Skin epidermis (tissue), 12 donors: ENCODE results near the gene BLNK.
A peak's percentile ranks its signal among the peaks of the same experiment; 100 is the strongest.

Experiments used
- H3K27ac ChIP-seq, 21 experiments: fragments of 200-600 bp; sonication (generic) in 11 of 21; one replicate each; pipeline ENCODE4 v1.5.0; 2020; ENCODE audit warnings: mild to moderate bottlenecking in 3 of 21, inconsistent platforms in 2 of 21, moderate library complexity in 2 of 21
- H3K4me3 ChIP-seq, 7 experiments: fragments of 200-600 bp; sonication (generic) in 2 of 7; one replicate each; pipeline ENCODE4 v1.5.0; 2020; ENCODE audit warnings: inconsistent platforms in 2 of 7, mild to moderate bottlenecking in 2 of 7, moderate library complexity in 1 of 7

Gene BLNK

DNA sequence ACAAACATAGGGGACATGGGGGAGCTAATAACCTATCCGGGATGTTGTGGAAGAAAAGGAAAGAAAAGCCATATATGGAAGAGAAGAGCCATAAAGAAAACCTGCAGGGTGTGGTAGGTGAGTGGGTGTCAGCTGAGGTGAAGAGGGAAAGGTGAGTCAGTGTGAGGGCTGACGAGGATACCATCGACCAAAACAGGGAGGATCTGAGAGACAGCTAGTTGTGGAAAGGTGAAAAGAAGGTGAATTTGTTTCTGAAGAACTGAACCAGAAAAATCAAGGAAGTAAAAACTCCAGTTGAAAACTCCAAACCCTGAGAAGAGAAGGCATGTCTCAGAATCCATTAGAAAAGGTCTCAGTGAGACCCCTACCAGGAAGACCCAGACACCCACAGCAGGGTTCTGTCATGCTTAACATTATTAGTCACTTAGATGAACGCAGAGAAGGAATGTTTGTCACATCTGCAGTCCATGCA is 4.1 kb downstream of the BLNK start:
- H3K27ac ChIP-seq = peak overlapping the region in 3 of 21 experiments; percentile 4 to 57 (median 18)
- no peak overlapping the region for H3K4me3 ChIP-seq

DNA sequence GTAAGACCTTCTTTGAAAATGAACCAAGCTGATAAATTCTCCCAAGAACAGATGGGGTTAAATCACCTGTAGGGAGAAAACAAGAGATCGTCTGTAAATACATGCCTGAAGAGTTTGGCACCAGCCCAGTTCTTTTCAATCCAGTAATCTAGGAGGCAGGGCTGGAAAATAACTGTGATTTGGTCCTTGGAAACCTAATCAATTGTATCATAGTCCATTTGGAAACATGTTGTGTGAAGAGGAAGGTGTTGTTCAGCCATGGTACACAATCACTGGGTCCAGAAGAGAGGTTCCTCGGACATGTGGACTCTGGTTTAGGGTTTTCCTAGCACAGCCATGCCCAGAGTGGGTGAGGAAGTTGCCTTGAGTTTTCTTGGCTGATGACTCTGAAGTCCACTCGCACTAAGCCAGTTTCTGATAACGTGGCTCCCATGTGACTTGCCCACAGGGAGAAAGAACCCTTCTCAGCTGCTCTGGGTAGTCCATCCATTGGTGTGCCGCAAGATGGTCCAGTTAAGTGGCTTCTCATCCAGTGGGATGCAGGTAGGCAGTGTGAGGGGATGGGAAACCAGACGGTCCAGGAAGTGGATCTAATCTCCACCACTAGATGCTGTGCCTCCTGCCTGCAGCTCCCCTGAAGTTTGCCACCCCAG is 5.1 kb downstream of the BLNK start:
- no peak overlapping the region for H3K27ac ChIP-seq
- no peak overlapping the region for H3K4me3 ChIP-seq

DNA sequence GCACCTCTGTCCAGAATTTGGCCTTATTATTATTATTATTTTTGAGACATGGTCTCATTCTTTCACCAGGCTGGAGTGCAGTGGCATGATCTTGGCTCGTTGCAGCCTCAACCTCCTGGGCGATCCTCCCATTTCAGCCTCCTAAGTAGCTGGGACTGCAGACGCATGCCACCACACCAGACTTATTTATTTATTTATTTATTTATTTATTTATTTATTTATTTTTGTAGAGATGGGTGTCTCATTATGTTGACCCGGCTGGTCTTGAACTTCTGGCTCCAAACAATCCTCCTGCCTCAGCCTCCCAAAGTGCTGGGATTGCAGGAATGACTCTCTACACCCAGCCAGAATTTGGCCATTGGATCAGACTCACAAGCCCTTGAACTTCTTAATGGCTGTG is 6.4 kb downstream of the BLNK start:
- Histone ChIP-seq H3K4me3 (no peak overlapping the region), H3K27ac (no peak overlapping the region)

DNA sequence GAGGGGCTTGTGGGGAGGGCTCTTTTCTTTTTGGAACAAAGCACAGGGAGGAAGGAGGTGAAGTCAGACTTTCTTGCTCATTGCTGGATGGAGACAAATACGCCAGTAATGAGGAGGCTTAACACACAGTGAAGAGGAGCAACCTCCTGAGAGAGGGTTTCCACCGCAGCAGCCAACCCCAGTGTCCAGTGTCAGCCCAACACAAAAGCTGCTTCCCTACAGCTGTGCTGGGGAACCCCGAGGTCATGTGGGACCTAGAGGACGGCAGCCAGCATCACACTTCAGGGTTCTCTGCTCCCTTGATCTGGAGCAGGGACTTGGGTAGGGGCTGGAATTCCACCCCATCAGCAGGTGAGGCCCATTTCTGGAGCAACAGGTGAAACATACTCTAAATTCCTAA is 7.7 kb downstream of the BLNK start:
- H3K4me3 ChIP-seq = no peak overlapping the region
- no peak overlapping the region for H3K27ac ChIP-seq

DNA sequence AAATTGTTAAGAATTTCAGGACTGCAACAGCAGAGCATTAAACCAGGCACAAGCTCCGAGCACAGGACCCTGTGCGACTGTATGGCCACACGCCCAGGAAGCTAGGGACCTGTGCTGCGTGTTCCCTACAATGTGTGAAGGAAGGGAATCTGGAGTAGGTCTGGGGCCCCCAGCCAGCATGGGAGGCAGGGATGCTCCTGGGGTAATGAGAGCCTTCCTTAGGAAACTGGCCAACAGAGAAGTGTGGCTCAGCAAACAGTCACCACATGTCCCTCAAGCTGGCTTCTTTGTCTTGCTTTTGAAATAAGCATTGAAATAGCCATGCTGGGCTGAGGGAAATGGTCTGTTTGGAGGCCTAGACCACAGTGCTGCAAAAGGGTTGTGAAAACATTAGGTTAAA is 8.2 kb downstream of the BLNK start:
- Histone ChIP-seq H3K4me3 (no peak overlapping the region), H3K27ac (peak overlapping the region in 1 of 21 experiments; percentile 16)

DNA sequence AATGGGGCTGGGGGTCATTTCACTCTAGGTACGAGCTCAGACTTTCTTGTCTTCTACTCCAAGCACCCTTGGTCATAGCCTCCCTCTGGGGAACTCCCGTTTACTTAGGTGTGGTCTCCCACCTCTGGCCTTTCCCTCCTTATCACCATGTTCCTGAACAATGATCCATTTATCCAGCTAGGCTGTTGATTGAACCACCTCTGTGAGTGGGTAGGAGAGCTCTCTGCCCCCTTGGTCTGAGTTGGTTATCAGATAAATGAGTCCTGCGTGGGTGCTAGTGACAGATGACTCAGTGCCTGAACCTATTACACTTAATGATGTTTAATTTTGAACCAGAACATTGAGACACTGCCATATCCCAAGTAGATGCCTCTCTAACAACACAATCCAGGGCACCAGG is 9.4 kb downstream of the BLNK start:
- Histone ChIP-seq H3K4me3 (no peak overlapping the region), H3K27ac (no peak overlapping the region)

DNA sequence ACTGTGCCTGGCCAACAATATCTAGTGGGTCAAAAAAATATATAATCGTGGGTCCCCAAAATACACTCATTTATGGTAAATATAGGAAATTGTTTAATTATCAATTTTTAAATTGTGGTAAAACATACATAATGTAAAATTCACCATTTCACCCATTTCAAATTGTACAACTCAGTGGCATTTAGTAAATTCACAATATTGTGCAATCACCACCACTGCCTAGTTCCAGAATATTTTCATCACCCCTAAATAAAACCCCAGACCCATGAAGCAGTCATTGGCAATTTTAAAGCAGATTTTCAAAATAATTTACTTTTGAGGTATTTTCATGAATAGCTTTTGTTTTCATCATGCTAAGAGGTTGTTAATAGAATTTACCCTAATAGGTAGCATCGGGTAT is 10.2 kb downstream of the BLNK start:
- no peak overlapping the region for H3K27ac ChIP-seq
- no peak overlapping the region for H3K4me3 ChIP-seq

DNA sequence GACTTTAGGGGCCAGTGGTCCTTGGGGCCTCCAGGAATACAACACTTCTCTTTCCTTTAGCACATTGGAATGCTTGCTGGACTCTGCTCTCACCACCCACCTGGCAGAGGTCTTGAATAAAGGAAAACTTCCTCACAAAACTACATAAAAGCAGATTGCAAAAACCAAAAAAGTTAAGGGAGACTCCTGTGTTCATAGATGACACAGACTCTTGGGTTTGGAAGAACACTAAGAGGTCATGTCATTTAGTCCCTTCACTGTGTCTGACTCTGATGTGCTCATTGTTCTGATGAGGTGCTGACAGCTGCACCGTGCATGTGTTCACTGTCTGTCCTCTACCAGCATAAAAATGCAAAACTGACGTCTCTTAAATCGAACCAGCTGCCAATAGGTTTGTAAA is 11.4 kb downstream of the BLNK start:
- H3K27ac ChIP-seq = peak overlapping the region in 3 of 21 experiments; percentile 23 to 58 (median 24)

DNA sequence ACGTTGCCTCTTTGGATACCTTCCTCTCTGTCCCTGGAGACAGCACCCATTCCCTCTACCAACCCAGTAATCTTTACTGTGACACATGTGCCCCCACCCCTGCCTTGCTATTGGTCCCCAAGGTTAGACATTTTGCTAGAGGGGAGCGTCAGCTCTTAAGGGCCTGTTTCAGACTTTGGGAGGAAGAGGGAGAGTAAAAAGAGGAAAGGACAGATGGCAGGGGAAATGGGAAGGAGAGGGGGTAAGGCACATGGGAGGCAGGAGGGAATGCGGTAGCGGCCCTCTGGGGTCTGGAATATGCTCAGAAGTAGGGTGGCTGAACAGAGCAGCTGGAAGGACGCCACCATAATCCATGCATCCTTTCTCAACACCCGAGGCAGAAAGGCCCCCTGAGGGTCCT is 12.2 kb downstream of the BLNK start:
- Histone ChIP-seq H3K27ac (peak overlapping the region in 3 of 21 experiments; percentile 23 to 59 (median 50)), H3K4me3 (no peak overlapping the region)

More for the DNA sequence above, 11.4 kb downstream of the BLNK start:
- no peak overlapping the region for H3K4me3 ChIP-seq

DNA sequence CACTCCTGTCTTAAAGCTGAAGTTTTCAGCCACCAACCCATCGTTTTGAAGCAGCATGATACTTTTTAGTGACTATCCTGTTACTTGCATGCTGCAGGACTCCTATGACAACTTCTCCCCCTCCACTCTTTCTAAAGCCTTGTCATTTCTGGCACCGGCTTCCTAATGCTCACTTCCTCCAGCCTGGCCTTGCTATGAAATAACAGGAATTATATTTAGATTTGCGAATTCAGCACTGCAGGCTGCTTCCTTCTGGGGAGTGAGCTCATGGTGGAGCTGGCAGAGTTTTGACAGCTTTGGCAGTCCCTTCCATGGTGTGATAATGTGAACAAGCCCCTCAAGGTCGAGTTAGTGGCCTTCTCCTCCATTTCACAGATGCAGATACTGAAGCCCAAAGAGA is 13.4 kb downstream of the BLNK start:
- peak overlapping the region in 4 of 21 experiments; percentile 3 to 59 (median 40) for H3K27ac ChIP-seq
- no peak overlapping the region for H3K4me3 ChIP-seq

DNA sequence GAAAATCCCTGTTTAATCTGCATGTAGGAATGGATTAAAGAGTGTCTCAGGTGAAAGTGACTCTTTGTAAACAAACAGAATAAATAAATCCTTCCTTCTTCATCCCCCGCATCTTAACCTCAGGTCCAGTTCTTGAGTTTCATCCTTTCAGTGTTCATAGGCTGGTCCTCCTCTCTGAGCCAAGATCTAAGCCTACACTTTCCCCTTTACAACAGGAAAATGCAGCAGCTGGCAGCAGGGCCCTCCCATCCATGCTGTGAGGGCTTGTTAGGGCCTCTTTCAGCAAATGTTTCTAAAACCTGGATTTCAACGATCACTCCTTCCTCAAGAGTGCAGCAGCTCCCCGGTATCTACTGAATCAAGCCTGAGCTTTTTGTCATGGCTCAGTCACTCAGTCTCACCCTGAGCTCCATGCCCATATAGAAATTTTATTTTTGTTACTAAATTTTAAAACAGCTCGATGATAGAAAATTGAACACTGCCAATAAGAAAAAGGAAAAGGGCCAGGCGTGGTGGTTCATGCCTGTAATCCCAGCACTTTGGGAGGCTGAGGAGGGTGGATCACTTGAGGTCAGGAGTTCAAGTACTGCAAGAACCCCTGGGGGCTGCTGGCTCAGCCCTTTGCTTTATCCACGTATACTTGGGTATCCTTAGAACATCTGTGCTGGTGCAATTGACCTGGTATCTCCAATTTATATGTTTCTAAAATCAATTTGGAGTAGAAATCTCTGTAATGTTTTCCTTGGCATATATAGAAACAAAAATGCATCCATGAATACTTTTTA is 15.6 kb downstream of the BLNK start:
- H3K27ac ChIP-seq = no peak overlapping the region
- H3K4me3 ChIP-seq = no peak overlapping the region

DNA sequence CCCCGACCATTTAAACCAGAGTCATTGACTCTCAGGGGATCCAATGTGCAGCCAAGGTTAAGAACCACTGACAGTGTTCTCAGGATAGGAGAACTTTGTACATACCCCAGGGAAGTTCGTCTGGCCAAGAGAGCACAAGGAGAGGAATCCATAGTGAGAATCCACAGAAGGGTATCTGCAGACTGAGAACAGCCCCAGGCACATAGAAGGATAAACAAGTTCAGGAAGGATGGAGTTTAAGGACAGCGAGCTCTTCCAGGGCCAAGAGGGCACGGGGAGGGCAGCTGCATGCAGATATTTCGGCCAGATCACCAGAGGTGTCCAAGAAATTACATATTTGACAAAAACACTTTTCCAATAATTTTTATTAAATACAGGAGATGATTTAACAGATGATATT is 16.4 kb downstream of the BLNK start:
- Histone ChIP-seq H3K27ac (no peak overlapping the region), H3K4me3 (no peak overlapping the region)

DNA sequence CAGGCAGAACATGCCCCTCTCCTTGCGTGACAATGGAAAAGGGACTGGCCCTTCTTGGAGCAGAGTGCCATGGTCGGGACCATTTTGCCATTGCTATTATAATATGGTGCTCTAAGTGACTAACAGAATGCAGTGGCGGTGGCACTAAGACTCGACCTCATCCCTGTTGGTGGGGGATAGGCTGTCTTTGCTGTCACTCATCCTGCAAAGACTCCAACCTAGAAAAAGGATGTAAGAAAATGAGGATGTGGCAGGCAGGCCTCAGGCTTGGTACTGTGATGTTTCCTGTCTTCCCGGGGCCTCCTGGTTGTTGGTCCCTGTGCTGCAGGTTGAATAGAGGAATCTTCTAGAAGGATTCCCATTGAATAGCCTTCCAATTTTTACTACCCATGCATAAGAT is 18.6 kb downstream of the BLNK start:
- Histone ChIP-seq H3K27ac (no peak overlapping the region), H3K4me3 (no peak overlapping the region)

DNA sequence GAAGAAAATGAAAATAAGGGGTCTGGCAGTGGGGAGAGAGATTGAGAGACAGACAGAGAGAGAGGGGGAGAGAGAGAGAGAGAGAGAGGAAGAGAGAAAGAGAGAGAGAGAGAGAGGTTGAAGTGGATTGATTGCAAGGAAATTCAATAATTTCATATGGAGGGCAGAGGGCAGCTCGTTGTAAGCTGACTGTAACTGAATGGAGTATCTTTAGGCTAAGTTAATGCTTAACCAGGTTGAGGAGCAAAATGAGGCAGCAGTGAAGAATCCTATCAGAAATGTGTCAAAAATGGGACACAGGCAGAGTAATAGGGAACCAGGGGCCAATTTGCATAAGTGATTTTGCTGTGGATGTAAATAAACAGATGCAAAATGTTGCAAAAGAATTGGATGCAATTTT is 21.0 kb downstream of the BLNK start:
- no peak overlapping the region for H3K4me3 ChIP-seq
- no peak overlapping the region for H3K27ac ChIP-seq

DNA sequence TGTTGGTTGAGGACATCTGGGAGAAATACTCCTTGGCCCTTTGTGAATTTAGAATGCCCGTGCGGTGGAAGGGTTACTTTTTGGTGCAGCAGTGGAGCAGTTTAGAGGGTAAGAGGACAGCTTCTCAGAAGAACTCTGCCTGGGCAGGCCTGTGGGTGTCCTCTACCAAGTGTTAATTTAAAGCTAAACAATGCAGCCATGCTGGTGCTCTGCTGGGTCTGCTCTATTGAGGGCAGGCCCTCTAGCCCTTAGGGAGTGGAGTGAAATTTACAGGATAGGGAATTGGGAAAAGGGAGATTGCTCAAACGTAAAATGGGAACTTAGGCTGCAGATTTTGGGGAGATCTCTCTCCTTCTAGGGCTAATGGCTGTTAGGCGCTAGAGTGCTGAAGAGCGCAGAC is 22.1 kb downstream of the BLNK start:
- no peak overlapping the region for H3K4me3 ChIP-seq
- no peak overlapping the region for H3K27ac ChIP-seq

DNA sequence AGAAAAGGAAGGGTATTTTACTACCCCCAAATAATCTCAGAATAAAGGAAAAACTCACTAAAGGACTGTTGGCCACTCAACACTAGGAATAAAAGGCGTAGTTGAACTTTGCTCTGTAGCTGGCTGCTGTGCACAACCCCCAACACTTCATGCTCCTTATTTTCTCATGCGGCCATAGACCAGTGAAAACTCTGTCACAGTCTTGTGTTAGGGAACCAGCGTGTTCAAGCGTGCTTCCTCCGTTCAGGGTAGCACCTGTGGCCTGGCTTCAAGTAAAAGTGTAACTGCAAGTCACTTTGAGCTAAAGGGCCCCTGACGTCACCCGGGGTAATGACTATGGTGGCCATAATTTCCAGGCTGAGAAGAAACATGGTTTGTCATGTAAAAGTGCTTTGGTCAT is 27.0 kb downstream of the BLNK start:
- H3K27ac ChIP-seq = no peak overlapping the region
- H3K4me3 ChIP-seq = no peak overlapping the region

DNA sequence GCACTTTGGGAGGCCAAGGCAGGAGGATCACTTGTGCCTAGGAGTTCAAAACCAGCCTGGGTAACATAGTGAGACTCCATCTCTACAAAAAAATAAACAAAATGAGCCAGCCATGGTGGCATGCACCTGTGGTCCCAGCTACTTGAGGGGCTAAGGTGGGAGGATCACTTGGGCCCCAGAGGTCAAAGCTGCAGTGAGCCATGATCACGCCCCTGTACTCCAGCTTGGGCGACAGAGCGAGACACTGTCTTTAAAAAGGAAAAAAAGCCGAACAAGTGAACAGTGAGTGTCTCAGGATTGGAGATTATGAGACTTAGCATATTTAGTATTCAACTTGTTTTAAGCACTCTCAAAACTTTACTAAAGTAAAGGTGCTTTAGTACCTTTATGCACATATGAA is 28.1 kb downstream of the BLNK start:
- no peak overlapping the region for H3K4me3 ChIP-seq
- H3K27ac ChIP-seq = no peak overlapping the region

DNA sequence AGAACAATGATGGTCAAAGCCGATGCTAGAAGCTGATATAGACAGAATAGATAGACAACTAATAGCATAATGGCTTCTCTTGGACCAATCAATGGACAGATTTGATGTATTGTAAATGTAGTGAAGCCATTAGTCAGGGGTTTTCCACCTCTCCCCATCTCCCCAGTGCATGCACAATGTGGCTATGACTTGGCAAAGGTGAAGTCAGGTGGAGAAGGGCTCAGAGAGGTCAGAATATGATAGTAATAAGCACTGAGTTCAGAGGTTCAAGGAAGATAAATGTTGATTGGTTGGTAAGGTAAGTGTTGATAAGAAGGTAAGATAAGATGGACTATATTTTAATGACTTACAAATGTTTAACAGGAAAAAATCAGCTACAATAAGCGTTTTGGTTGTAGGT is 28.5 kb downstream of the BLNK start:
- Histone ChIP-seq H3K4me3 (no peak overlapping the region), H3K27ac (no peak overlapping the region)

DNA sequence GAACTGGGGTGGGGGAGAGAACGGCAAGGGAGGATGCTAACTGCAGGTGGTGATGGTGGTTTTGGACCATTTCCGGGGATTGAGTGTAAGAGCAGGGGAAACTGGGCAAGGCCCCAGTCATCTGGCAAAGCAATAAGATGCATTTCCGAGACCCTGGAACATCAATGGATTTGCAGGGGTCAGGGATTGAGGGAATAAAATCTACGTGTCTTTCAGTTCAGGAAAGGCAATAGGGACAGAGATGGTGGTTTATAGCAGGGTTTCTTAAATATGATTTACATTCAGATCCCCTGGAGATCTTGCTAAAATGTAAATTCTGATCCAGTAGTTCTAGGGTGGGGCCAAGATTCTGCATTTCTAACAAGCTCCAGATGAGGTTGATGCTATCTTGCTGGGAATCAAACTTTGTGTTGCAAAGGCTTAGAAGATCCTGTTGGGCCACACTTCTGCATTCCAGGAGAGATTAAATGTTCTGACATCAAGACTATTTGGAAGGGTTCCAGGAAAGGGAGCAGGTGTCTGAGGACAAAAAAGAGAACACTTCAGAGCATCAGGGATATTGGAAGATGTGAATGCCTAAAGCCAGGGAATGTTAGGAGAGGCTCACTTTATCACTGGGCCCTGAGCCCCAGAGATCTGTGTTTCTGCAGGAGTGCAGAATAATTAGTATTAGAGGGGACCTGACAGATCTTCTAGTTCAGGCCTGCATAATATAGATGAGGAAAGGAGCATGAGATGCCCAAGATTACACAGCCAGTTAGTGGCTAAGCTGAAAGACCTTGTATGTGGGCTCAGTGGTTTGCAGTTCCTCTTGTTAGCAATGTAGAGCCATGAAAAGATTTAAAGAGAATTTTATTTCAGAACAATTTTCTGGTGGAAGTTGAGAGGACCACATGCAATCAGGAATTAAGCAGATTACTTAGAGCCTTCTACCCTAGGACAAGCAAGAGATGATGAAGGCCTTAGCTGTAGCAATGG is 32.4 kb downstream of the BLNK start:
- Histone ChIP-seq H3K4me3 (no peak overlapping the region), H3K27ac (no peak overlapping the region)

DNA sequence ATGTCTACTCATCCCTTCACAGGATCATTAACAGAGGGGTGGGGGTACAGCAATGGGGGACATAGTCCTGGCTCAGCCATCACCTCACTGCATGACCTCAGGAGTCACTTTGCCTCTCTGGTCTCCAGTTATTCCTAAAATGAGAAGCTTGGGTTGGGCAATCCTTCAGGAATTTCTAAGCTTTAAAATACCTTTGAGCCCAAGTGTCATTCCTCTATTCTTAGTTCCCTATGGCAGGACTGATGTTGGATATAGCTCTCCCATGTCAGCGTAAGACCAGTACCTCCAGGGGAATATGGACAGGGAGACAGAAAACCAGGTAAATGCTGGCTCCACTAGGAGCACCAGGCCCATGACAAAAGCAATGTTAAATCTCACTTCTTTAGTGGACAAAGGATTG is 34.5 kb downstream of the BLNK start:
- H3K27ac ChIP-seq = peak overlapping the region in 1 of 21 experiments; percentile 45

More for the DNA sequence above, 34.5 kb downstream of the BLNK start:
- H3K4me3 ChIP-seq = no peak overlapping the region
